NCI-H1092 treated with DMSO at 0.1 percent for 48 hours (cell line): Measurements from ENCODE around the gene SHB.
"Not testable (repeated sequence)": the region's sequence is repeated elsewhere in the genome, so short reads cannot be mapped to it uniquely, and the experiment has no call there.

Experiments used
- DNase-seq: peaks from one replicate; lab custom pipeline; 2025; lab: John Stamatoyannopoulos, UW

The SHB gene

GRCh38 chr9:37902796-37903646 is 166.0 kb downstream of the SHB start:
- DNase-seq: peak; percentile 35

GRCh38 chr9:37902131-37902530 is 166.9 kb downstream of the SHB start:
- DNase-seq: no peak

GRCh38 chr9:37899041-37899440 is 170.0 kb downstream of the SHB start:
- no peak for DNase-seq

- no peak for DNase-seq
These were observed 171.4 kb downstream of the SHB start for GRCh38 chr9:37897665-37898064.

GRCh38 chr9:37892063-37892462 is 177.0 kb downstream of the SHB start:
- DNase-seq: no peak

GRCh38 chr9:37891042-37891441 is 178.0 kb downstream of the SHB start:
- not testable (repeated sequence) for DNase-seq

GRCh38 chr9:37889536-37889935 is 179.5 kb downstream of the SHB start:
- no peak for DNase-seq

- DNase-seq: not testable (repeated sequence)
These were observed 180.9 kb downstream of the SHB start for GRCh38 chr9:37887977-37888583.

- no peak for DNase-seq
These were observed 188.0 kb downstream of the SHB start for GRCh38 chr9:37880916-37881479.

- DNase-seq: no peak
These were observed 192.7 kb downstream of the SHB start for GRCh38 chr9:37876376-37876775.

GRCh38 chr9:37873955-37874354 is 195.1 kb downstream of the SHB start:
- DNase-seq: no peak

- no peak for DNase-seq
These were observed 198.2 kb downstream of the SHB start for GRCh38 chr9:37870799-37871176.

- DNase-seq: no peak
These were observed 198.8 kb downstream of the SHB start for GRCh38 chr9:37870081-37870798.
